Keratinocyte (primary cell): ENCODE data around the gene MRPS33. TPM values are rescaled to one million over a fixed set of nuclear protein-coding genes. Genes with fewer than 3 reads are reported as not detected.

Experiments
- DNase-seq: peaks from one replicate; pipeline ENCODE4 v3.0.0-alpha.2; 2011; ENCODE audit warnings: low read depth, missing footprints, low spot score
- FAIRE-seq: peaks from 2 replicates; lab custom pipeline; 2011; peaks lifted over from hg19 to GRCh38; lab: Jason Lieb, UNC
- H2AFZ ChIP-seq: 2 replicates; pipeline ENCODE4 v1.6.0; 2012; ENCODE audit warnings: low read length, control low read depth, inconsistent platforms; ENCODE audit not compliant: control insufficient read depth
- H3K27ac ChIP-seq: 2 replicates; pipeline ENCODE4 v1.5.1; 2011; ENCODE audit warnings: low read length; ENCODE audit not compliant: control insufficient read depth, insufficient read depth
- H3K27me3 ChIP-seq: 3 replicates; pipeline ENCODE4 v1.6.0; 2011; ENCODE audit warnings: low read length; ENCODE audit not compliant: control insufficient read depth, insufficient read depth; ENCODE audit errors: extremely low read depth
- H3K36me3 ChIP-seq, 2 experiments: 2 replicates in 1 of 2; 3 replicates in 1 of 2; pipeline ENCODE4 v1.5.1; 2011; ENCODE audit warnings: low read length in 2 of 2, mild to moderate bottlenecking in 1 of 2; ENCODE audit not compliant: control insufficient read depth in 2 of 2, insufficient read depth in 2 of 2; ENCODE audit errors: extremely low read depth in 1 of 2
- H3K4me1 ChIP-seq: 3 replicates; pipeline ENCODE4 v1.5.1; 2011; ENCODE audit warnings: low read length; ENCODE audit not compliant: control insufficient read depth, insufficient read depth; ENCODE audit errors: extremely low read depth
- H3K4me2 ChIP-seq: 3 replicates; pipeline ENCODE4 v1.6.0; 2011; ENCODE audit warnings: low read depth, low read length; ENCODE audit not compliant: control insufficient read depth, insufficient read depth; ENCODE audit errors: extremely low read depth
- H3K4me3 ChIP-seq, 3 experiments: fragments of 200-600 bp in 1 of 3; sonication (generic) in 1 of 3; 2 replicates in 2 of 3; 3 replicates in 1 of 3; pipeline ENCODE4 v1.5.1; 2011 to 2016; ENCODE audit warnings: low read length in 3 of 3, mild to moderate bottlenecking in 3 of 3, control low read depth in 2 of 3, inconsistent platforms in 1 of 3, low read depth in 1 of 3, mixed read lengths in 1 of 3, mixed run types in 1 of 3, moderate library complexity in 1 of 3; ENCODE audit not compliant: control insufficient read depth in 2 of 3, insufficient read depth in 2 of 3; ENCODE audit errors: extremely low read depth in 1 of 3
- H3K79me2 ChIP-seq: 2 replicates; pipeline ENCODE4 v1.6.0; 2012; ENCODE audit warnings: low read length; ENCODE audit not compliant: control insufficient read depth, insufficient read depth
- H3K9ac ChIP-seq: 3 replicates; pipeline ENCODE4 v1.6.0; 2011; ENCODE audit warnings: low read length; ENCODE audit not compliant: control insufficient read depth, insufficient read depth; ENCODE audit errors: extremely low read depth
- H3K9me1 ChIP-seq: 3 replicates; pipeline ENCODE4 v1.6.0; 2011; ENCODE audit warnings: low read length; ENCODE audit not compliant: control insufficient read depth, insufficient read depth; ENCODE audit errors: extremely low read depth
- H3K9me3 ChIP-seq: 2 replicates; pipeline ENCODE4 v1.5.1; 2012; ENCODE audit warnings: low read depth, low read length; ENCODE audit not compliant: control insufficient read depth
- H4K20me1 ChIP-seq: 3 replicates; pipeline ENCODE4 v1.6.0; 2011; ENCODE audit warnings: low read length; ENCODE audit not compliant: control insufficient read depth, insufficient read depth; ENCODE audit errors: extremely low read depth
- CTCF ChIP-seq, 3 experiments: IDR thresholded peaks in 1 of 3; conservative IDR thresholded peaks in 1 of 3; optimal IDR thresholded peaks in 1 of 3; 2 replicates in 2 of 3; 3 replicates in 1 of 3; pipeline versions ENCODE3 to v1.5.1; 2011; ENCODE audit warnings: low read length in 3 of 3, mild to moderate bottlenecking in 3 of 3, moderate library complexity in 2 of 3, control low read depth in 1 of 3, inconsistent platforms in 1 of 3; ENCODE audit not compliant: insufficient read depth in 2 of 3; ENCODE audit errors: extremely low read depth in 1 of 3
- EZH2 ChIP-seq: IDR thresholded peaks from one replicate; pipeline ENCODE4 v1.6.1; 2012; ENCODE audit warnings: inconsistent platforms, mild to moderate bottlenecking, low read length, moderate library complexity
- dilution Hi-C: fragments of 300-500 bp; cut with MboI; formaldehyde crosslinking; loops from one replicate; pipeline ENCODE4 v1.7.0; 2020; ENCODE audit warnings: low sequenced_read_pairs; ENCODE audit not compliant: extremely low pct_ligation_motif_present
- polyA plus RNA-seq, 5 experiments: library from polyadenylated mRNA; depleted of rRNA in 3 of 5; stranded (reverse) in 3 of 5; stranded (forward) in 1 of 5; unstranded in 1 of 5; fragments of >200 nt; gene quantifications; 1 replicate in 1 of 5; 2 replicates in 3 of 5; 3 replicates in 1 of 5; pipeline versions ENCODE4 v1.2.1 to v1.2.3, GENCODE V29; 2011 to 2012; ENCODE audit warnings: missing spikeins in 2 of 5, low read depth in 1 of 5, low replicate concordance in 1 of 5

Gene MRPS33
- polyA plus RNA-seq, 1 donor (not counting 4 experiments of a cell fraction or from before 2014, with no cell fraction given): 141 TPM

DNA sequence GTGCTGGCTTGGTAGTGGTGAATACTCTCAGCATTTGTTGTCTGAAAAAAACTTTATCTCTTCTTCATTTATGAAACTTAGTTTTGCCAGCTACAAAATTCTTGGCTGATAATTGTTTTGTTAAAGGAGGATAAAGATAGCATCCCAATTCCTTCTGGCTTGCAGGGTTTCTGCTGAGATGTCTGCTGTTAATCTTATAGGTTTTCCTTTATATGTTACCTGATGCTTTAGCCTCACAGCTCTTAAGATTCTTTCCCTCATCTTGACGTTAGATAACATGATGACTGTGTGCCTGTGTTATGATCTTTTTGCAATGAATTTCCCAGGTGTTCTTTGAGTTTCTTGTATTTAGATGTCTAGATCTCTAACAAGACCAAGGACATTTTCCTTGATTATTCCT lies 9.9 kb upstream of the MRPS33 start:
- DNase-seq (no peak), FAIRE-seq (no peak)
- Histone ChIP-seq H3K9ac (no peak overlapping the region), H3K9me3 (no peaks in the 10 kb centered on the region), H4K20me1 (no peaks in the 10 kb centered on the region), H3K4me2 (no peak overlapping the region), H3K4me3 (no peak overlapping the region), H3K4me1 (no peaks in the 10 kb centered on the region), H3K27me3 (no peaks in the 10 kb centered on the region), H3K9me1 (no peaks in the 10 kb centered on the region), H3K79me2 (no peaks in the 10 kb centered on the region), H2AFZ (no peak overlapping the region), H3K36me3 (no peaks in the 10 kb centered on the region), H3K27ac (no peak overlapping the region)
- TF ChIP-seq CTCF (optimal IDR thresholded peaks at IDR 0.05 in 1 of 3, IDR thresholded peaks at IDR 0.05 in 1 of 3, conservative IDR thresholded peaks at IDR 0.05 in 1 of 3; ENCODE audit: extremely low read depth in 1 of 3, insufficient read depth in 2 of 3, low read length in 3 of 3) (no peak), EZH2 (no peak)
- dilution Hi-C loops: no loop called here

- FAIRE-seq: no peak
- no peak for DNase-seq
- Histone ChIP-seq H3K9me1 (no peaks in the 10 kb centered on the region), H3K36me3 (no peaks in the 10 kb centered on the region), H3K4me3 (no peak overlapping the region), H2AFZ (no peak overlapping the region), H3K4me2 (no peak overlapping the region), H3K9ac (no peak overlapping the region), H4K20me1 (no peaks in the 10 kb centered on the region), H3K4me1 (no peaks in the 10 kb centered on the region), H3K79me2 (no peaks in the 10 kb centered on the region), H3K27me3 (no peaks in the 10 kb centered on the region), H3K27ac (no peak overlapping the region), H3K9me3 (no peaks in the 10 kb centered on the region)
- dilution Hi-C loops: no loop called here
- no peak for TF ChIP-seq CTCF (optimal IDR thresholded peaks at IDR 0.05 in 1 of 3, IDR thresholded peaks at IDR 0.05 in 1 of 3, conservative IDR thresholded peaks at IDR 0.05 in 1 of 3; ENCODE audit: extremely low read depth in 1 of 3, insufficient read depth in 2 of 3, low read length in 3 of 3)
- no peak for TF ChIP-seq EZH2
Measured at GRCh38 chr7:141023295-141023694, 8.5 kb upstream of the MRPS33 start.
